Esophagus squamous epithelium (tissue), 4 donors: ENCODE data around the gene KLF5.

Experiments
- POLR2A ChIP-seq, 4 donors: fragments of 450-650 bp; IDR thresholded peaks; one replicate each; pipeline ENCODE4 v1.6.1; 2017; ENCODE audit warnings: antibody characterized with exemption in 4 of 4, mild to moderate bottlenecking in 4 of 4, moderate library complexity in 3 of 4
- TF ChIP-seq, protein P1 (sequence below), 6 experiments: fragments of 450-650 bp in 4 of 6; fragments of 200-600 bp in 2 of 6; sonication (generic) in 2 of 6; IDR thresholded peaks; one replicate each; pipeline ENCODE4 v1.5.1; 2016 to 2019; ENCODE audit warnings: antibody characterized with exemption in 6 of 6, mild to moderate bottlenecking in 4 of 6, moderate library complexity in 4 of 6

DNA sequence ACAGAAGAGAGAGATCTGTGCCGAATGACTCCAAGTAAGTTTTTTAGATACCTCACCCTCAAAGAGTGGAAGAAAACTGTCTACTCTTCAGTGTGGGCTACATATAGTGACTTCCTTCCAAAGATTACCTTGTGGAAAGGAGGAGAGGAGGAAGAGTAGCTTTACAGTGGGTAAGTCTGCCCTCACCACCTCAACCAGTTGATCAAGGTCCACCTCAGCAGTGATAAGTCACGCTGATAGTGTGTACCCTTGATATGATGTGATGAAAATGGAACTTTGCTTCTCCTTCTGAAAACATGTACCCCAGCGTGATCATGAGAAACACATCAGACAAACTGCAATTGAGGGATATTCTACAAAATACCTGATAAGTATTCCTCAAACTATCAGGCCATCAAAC, 20.6 kb downstream of the KLF5 start:
- TF ChIP-seq, protein P1, sequence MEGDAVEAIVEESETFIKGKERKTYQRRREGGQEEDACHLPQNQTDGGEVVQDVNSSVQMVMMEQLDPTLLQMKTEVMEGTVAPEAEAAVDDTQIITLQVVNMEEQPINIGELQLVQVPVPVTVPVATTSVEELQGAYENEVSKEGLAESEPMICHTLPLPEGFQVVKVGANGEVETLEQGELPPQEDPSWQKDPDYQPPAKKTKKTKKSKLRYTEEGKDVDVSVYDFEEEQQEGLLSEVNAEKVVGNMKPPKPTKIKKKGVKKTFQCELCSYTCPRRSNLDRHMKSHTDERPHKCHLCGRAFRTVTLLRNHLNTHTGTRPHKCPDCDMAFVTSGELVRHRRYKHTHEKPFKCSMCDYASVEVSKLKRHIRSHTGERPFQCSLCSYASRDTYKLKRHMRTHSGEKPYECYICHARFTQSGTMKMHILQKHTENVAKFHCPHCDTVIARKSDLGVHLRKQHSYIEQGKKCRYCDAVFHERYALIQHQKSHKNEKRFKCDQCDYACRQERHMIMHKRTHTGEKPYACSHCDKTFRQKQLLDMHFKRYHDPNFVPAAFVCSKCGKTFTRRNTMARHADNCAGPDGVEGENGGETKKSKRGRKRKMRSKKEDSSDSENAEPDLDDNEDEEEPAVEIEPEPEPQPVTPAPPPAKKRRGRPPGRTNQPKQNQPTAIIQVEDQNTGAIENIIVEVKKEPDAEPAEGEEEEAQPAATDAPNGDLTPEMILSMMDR (IDR thresholded peaks at IDR 0.05), result no peak
- no peak for TF ChIP-seq POLR2A (IDR thresholded peaks at IDR 0.05)
